Activated T-helper 2 cell treated with anti-CD3 and anti-CD28 coated beads, Interferon-gamma antibody, Interleukin-2, Interleukin-4, amounts not matched to agents 10 μg/mL and 5 μg/mL and 100 μg/mL, durations not matched to agents 14 hours and 24 hours and 36 hours (primary cell): ENCODE data around the gene HNRNPA3. TPM values are rescaled to one million over a fixed set of nuclear protein-coding genes. Genes with fewer than 3 reads are reported as not detected.
A peak's percentile ranks its signal among the peaks of the same experiment; 100 is the strongest.

Source experiments
- DNase-seq: peaks from one replicate; pipeline ENCODE4 v3.0.0; 2021; ENCODE audit warnings: low spot score
- H3K27ac Mint-ChIP-seq: one replicate; pipeline ENCODE4 v1.8.0; 2021; ENCODE audit warnings: mixed read lengths
- H3K27me3 Mint-ChIP-seq: one replicate; pipeline ENCODE4 v1.8.0; 2021; ENCODE audit warnings: low read depth, mixed read lengths
- H3K36me3 Mint-ChIP-seq: one replicate; pipeline ENCODE4 v1.8.0; 2021; ENCODE audit warnings: low read depth, mixed read lengths
- H3K4me1 Mint-ChIP-seq: one replicate; pipeline ENCODE4 v1.8.0; 2021; ENCODE audit warnings: low read depth, mixed read lengths
- H3K4me3 Mint-ChIP-seq: one replicate; pipeline ENCODE4 v1.8.0; 2021; ENCODE audit warnings: low read depth, mild to moderate bottlenecking, moderate library complexity, mixed read lengths
- H3K9me3 Mint-ChIP-seq: one replicate; pipeline ENCODE4 v1.8.0; 2021; ENCODE audit warnings: mixed read lengths
- intact Hi-C: fragments of 100-400 bp; cut with micrococcal nuclease; formaldehyde crosslinking; loops from one replicate; pipeline ENCODE4 v1.15.1; 2023
- total RNA-seq: library from RNA; stranded (reverse); gene quantifications from 2 replicates; pipeline ENCODE4 v1.2.3, GENCODE V29; 2022

The HNRNPA3 gene
- total RNA-seq, 1 donor from 2014 or later: 323 TPM

DNA sequence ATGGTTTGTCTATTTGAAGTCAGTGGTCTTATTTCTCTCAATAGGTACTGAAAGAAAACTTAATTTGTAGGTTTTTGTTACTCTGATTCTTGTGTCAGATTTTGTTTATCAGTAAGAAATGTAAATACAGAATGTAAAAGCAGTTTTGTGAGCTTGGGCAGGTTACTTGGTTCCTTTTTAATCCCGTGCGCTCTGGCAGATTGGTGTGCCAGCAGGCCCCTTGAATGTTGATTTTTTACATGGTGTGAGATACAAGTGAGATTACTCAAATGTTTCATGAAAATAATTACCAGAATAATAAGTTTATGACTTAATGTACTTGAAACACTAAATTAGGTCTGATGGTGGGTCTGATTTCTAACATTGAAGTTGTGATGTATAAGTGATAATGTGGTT, 13.4 kb downstream of the HNRNPA3 start:
- H3K27me3 Mint-ChIP-seq: no peaks in the 10 kb centered on the region
- peaks cover 74% of the 10 kb centered on the region for H3K36me3 Mint-ChIP-seq
- no peak overlapping the region for H3K4me3 Mint-ChIP-seq
- peaks cover 29% of the 10 kb centered on the region for H3K4me1 Mint-ChIP-seq
- no peak for DNase-seq
- intact Hi-C loops: loop anchor here (5.0 kb wide), 1 partner anchor 36 kb away; the partner anchor contains the start of gene NFE2L2
- H3K27ac Mint-ChIP-seq: peak overlapping the region; percentile 34
- H3K9me3 Mint-ChIP-seq: no peaks in the 10 kb centered on the region

DNA sequence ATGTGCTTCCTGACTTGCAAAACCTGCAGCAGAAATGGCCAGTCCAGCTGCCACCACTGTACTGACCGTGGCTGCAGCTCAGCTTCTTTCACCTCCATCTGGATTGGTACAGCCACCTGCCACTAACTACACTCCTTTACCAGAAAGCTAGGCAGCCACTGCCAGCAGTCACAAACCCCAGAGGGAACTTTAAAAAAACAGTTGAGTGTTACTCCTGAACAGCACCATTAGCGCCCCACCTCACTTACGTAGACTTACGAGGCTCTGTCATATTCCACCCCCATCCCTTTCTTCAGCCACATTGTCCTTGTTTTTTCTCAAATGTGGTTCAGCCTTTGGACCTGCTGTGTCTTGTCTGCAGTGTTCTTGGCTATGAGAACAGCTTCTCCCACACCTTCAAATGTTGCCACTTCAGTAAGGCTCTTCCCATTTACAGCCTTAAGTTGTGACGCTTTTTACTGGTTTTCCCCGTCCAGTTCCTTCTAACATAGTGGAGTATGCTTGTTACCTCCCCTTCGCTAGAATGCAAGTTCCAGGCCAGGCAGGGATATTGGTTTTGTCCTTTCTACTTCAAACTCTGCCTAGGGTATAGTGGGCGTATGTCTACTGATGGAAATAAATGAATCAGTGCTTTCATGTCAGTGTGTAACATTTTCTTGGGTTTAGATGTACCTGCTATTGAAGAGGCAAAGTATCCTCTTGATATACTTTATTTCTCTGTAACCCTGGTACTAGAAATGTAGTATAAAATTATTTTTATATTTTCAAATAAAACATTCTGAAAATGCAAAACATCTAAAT, 17.0 kb downstream of the HNRNPA3 start:
- Mint-ChIP-seq H3K4me3 (no peak overlapping the region), H3K4me1 (peaks cover 43% of the 10 kb centered on the region), H3K27ac (peak overlapping the region; percentile 65), H3K9me3 (no peaks in the 10 kb centered on the region), H3K36me3 (peaks cover 78% of the 10 kb centered on the region), H3K27me3 (no peaks in the 10 kb centered on the region)
- intact Hi-C loops: loop anchor here (5.0 kb wide), 1 partner anchor 33 kb away; the partner anchor contains the start of gene NFE2L2
- DNase-seq: no peak

DNA sequence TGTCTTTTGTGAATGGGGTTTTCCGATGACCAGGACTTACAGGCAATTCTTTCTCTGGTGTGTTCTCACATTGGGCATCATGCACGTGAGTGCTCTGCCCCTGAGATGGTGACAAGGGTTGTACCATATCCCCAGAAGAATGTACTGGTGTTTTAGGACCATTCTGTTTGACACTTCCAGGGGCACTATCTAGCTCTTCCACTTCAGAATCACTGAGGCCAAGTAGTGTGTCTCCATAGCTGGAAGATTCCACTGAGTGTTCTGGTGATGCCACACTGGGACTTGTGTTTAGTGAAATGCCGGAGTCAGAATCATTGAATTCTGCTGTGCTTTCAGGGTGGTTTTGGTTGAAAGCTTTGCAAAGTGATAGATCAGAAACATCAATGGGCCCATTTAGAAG, 18.7 kb downstream of the HNRNPA3 start:
- intact Hi-C loops: no loop called here
- no peak for DNase-seq
- Mint-ChIP-seq H3K9me3 (no peaks in the 10 kb centered on the region), H3K27me3 (no peaks in the 10 kb centered on the region), H3K4me3 (no peak overlapping the region), H3K4me1 (peaks cover 48% of the 10 kb centered on the region), H3K36me3 (peaks cover 81% of the 10 kb centered on the region), H3K27ac (peak overlapping the region; percentile 73)

DNA sequence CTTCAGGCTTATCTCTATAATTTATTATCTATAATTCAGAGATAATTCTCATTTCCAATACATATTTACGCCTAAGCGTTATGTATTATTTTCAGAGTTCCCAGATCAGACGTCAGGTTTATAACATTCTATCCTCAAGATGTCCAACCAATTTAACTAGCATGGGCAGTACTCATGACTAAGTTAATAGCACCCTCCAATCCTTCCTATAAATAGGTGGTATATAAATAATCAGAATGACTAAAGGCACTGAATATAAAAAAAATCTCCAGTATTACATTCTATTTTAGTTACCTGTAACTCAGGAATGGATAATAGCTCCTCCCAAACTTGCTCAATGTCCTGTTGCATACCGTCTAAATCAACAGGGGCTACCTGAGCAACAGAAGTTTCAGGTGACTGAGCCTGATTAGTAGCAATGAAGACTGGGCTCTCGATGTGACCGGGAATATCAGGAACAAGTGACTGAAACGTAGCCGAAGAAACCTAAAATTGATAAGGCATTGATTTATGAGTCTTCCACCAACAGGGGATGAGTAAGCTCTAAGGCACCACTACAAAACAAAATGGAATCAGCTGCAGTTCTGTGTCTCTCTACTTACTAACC, 19.6 kb downstream of the HNRNPA3 start:
- Mint-ChIP-seq H3K36me3 (peaks cover 74% of the 10 kb centered on the region), H3K4me1 (peaks cover 48% of the 10 kb centered on the region), H3K9me3 (no peaks in the 10 kb centered on the region), H3K27me3 (no peaks in the 10 kb centered on the region), H3K27ac (no peak overlapping the region), H3K4me3 (no peak overlapping the region)
- intact Hi-C loops: no loop called here
- no peak for DNase-seq

DNA sequence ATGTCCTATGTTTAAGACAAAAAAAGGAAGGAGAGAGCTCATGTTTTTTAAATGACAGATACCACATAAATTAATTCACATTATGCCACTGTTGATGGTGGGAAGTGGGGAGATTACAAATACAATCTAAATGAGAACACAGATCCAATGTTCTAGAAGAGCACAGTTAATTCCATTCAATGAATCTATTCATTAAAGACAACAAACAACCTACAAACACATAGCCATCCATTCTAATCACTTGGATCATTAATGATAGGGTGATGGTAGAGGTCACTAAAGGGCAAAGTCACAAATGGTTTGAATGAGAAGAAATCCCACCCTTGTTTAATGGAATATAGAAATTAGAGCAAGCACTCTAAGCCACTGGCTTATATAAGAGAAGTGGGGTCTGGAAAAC, 21.7 kb downstream of the HNRNPA3 start:
- peak overlapping the region; percentile 39 for H3K27ac Mint-ChIP-seq
- intact Hi-C loops: no loop called here
- DNase-seq: no peak

DNA sequence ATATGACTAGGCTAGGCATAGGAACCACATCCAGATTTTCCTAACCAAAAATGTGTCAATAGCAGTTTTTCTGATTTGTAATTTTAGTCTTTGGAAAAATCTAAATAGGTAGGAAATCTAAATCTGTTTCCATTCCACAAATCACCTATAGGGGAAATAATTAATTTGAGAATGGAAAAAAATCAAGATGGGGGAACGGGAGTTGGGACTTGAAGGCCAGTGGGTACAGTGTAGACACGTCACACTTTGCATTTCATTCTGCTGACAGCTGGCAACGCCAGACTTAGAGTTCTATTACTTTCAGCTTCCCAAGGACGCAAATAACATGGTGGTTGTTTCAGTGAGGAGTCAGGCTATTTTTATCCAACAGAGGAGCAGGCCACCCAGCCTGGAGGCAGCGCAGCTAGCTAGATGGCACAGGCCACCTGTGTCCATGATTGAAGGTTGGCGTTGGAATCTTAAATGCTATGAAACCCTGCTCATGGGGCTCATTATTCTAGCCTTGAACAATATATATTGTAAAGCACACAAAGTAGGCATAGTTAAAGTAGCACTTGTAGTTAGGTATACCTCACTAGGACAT, 23.4 kb downstream of the HNRNPA3 start:
- Mint-ChIP-seq H3K9me3 (no peaks in the 10 kb centered on the region), H3K27ac (no peak overlapping the region), H3K36me3 (peaks cover 54% of the 10 kb centered on the region), H3K4me1 (peaks cover 53% of the 10 kb centered on the region), H3K4me3 (no peak overlapping the region), H3K27me3 (no peaks in the 10 kb centered on the region)
- DNase-seq: no peak
- intact Hi-C loops: no loop called here

More for the DNA sequence above, 21.7 kb downstream of the HNRNPA3 start:
- Mint-ChIP-seq H3K4me3 (no peak overlapping the region), H3K27me3 (no peaks in the 10 kb centered on the region), H3K36me3 (peaks cover 62% of the 10 kb centered on the region), H3K9me3 (no peaks in the 10 kb centered on the region), H3K4me1 (peaks cover 53% of the 10 kb centered on the region)

DNA sequence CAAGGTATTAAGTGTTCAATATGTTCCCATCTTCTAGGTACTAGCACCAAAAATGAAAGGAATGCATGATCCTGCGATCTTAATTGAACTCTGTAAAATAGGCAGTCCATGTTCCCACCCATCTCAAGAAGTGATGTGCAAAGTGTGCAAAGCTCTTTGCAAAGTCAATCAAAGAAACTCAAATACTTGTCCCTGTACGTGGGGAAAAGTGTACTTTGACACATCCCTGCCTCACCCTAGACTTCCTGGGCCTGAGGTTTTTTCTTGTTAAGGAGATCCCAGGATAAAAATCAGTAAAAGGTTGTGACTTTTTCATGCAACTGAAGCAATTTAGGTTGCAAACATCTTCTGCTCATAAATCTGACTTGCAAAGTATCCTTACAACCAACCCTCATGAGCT, 25.3 kb downstream of the HNRNPA3 start:
- Mint-ChIP-seq H3K9me3 (no peaks in the 10 kb centered on the region), H3K27me3 (no peaks in the 10 kb centered on the region), H3K36me3 (peaks cover 47% of the 10 kb centered on the region), H3K4me3 (no peak overlapping the region), H3K4me1 (peaks cover 59% of the 10 kb centered on the region), H3K27ac (no peak overlapping the region)
- intact Hi-C loops: no loop called here
- DNase-seq: no peak

DNA sequence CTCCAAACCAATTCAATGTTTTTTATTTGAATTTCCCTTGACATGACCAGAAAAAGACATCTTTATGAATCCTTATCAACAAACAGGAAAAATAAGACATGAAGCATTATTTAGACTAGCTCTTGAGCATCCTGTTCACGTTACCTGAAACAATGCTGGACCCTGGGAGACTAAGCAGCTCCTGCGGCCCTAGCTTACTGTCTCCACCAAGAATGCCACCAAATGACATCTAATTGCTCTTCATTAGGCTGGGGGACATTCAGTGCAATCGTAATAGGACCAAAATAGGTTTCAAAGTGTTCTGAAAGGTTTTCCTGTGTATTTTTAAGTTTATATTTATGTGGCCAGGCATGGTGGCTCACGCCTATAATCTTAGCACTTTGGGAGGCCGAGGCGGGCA, 26.5 kb downstream of the HNRNPA3 start:
- DNase-seq: no peak
- H3K9me3 Mint-ChIP-seq: no peaks in the 10 kb centered on the region
- no peak overlapping the region for H3K27ac Mint-ChIP-seq
- H3K36me3 Mint-ChIP-seq: peaks cover 39% of the 10 kb centered on the region
- H3K4me1 Mint-ChIP-seq: peaks cover 63% of the 10 kb centered on the region
- no peak overlapping the region for H3K4me3 Mint-ChIP-seq
- intact Hi-C loops: no loop called here
- H3K27me3 Mint-ChIP-seq: no peaks in the 10 kb centered on the region

DNA sequence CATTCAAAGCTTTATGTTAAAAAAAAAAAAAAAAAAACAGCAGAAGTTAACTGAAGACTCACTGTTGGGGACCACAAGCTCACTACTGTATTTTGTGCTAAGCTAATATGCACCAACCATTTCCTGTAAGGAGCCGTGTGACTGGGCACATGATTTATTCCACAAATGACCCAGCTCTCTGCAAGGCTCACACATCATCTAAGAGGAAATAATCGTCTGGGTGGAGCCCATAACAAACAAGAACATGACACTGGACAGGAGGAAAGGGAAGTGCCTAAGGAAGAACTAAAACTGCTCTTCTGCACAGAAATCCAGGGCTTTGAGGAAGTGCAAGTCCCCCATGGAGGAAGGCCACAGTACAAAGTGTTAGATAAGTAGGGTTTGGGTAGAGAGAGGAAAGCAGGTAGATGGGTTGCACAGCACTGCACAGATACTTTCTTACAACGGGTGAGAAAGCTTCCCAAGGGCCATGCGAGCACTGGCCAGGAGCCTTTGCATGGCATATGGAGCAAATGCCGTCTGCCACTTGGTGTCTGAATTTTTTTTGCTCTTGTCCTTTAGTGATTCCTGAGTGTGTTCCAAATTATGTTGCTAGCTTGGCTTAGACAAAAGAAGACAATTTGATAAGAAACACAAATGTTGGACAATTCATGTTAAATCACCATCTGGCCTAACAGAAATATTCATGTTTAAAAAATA, 27.5 kb downstream of the HNRNPA3 start:
- Mint-ChIP-seq H3K9me3 (no peaks in the 10 kb centered on the region), H3K27me3 (no peaks in the 10 kb centered on the region), H3K36me3 (peaks cover 39% of the 10 kb centered on the region), H3K4me3 (peak overlapping the region; percentile 40), H3K4me1 (peaks cover 66% of the 10 kb centered on the region), H3K27ac (peak overlapping the region; percentile 84)
- DNase-seq: peak; percentile 18
- intact Hi-C loops: loop anchor here (2.0 to 10.0 kb wide), 2 partner anchors 27 to 55 kb away; partner anchors contain the start of gene HNRNPA3

DNA sequence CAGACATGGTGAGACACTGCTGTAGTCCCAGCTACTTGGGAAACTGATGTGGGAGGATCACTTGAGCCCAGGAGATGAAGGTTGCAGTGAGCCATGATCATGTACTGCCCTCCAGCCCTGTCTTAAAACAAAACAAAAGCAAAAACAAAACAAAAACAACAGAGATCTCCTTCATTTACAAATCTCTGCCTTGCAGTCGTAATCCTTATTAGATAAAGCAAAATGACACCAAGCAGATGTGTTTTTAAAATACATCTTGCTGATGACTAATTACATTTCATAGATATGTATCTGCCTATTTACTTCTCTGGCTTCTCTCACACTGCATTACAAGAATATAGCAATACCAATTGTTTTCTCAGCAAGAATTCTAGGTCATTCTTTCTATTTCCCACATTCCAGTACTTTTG, 29.1 kb downstream of the HNRNPA3 start:
- peaks cover 32% of the 10 kb centered on the region for H3K36me3 Mint-ChIP-seq
- intact Hi-C loops: loop anchor here (1.0 to 10.0 kb wide), 3 partner anchors 22 to 53 kb away; partner anchors contain the start of gene HNRNPA3
- no peaks in the 10 kb centered on the region for H3K9me3 Mint-ChIP-seq
- no peak for DNase-seq
- H3K4me3 Mint-ChIP-seq: no peak overlapping the region
- peak overlapping the region; percentile 59 for H3K27ac Mint-ChIP-seq
- H3K4me1 Mint-ChIP-seq: peaks cover 67% of the 10 kb centered on the region
- no peaks in the 10 kb centered on the region for H3K27me3 Mint-ChIP-seq

DNA sequence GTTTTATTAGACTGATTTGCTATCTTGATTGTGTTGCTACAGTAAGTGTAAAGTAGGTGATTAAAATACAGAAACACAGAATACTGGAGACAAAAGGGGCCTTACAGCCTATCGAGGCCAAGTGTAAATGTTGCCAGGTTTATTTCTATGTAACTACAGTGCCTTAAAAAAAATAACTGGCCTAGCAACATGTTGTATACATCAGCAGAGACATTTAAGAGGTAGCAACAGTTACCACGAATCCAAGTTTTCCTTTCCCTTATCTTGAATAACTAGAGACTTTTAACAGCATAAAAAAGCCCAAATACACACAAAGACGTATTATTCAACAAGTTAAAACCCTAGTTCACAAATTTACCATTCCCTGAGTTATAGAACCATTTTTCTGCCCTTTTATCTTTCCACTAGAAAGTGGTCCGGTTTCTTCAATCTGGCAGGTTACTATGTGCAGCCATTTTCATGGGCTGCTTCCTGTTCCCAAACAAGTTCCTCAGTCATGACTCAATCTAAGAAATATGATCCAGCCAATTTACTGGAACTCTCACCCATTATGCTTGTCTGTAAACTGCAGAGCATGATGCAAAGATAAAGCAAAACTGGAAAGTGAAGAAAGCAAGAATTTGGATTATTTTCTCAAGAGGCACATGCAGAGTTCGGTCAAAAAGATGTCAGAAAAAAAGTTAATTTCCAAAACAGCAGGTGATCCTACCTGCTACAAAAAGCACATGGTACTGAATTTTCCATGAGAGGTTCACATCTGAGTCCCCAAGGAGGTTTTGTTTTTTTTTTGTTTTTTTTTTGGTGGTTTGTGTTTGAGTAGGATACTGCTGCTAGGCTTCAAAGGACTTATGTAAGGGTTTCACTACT, 29.8 kb downstream of the HNRNPA3 start:
- Mint-ChIP-seq H3K27ac (peak overlapping the region; percentile 59), H3K9me3 (no peaks in the 10 kb centered on the region), H3K4me3 (no peak overlapping the region), H3K36me3 (peaks cover 32% of the 10 kb centered on the region), H3K27me3 (no peaks in the 10 kb centered on the region), H3K4me1 (peaks cover 67% of the 10 kb centered on the region)
- no peak for DNase-seq
- intact Hi-C loops: loop anchor here (1.0 to 10.0 kb wide), 2 partner anchors 21 to 52 kb away; no protein-coding TSS in a partner anchor

DNA sequence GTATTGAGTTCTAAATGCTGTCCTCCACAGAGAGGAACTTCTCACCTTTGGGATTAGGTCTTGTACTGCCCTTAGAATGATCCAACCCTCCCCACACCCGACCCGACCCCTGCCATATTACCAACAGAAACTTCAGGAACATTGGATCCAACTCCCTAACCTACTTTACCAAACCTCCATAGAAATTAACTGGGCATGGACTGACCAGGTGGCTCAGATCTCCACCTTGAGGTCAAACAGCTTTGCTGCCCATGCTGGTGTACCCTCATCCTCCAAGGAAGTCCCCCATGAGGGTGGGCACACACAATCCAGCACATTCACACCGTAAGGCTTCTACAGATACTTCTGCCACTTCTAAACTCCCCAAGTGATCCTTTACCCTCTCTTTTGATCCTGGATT, 30.5 kb downstream of the HNRNPA3 start:
- peaks cover 67% of the 10 kb centered on the region for H3K4me1 Mint-ChIP-seq
- H3K4me3 Mint-ChIP-seq: no peak overlapping the region
- H3K36me3 Mint-ChIP-seq: peaks cover 32% of the 10 kb centered on the region
- H3K27me3 Mint-ChIP-seq: no peaks in the 10 kb centered on the region
- H3K27ac Mint-ChIP-seq: peak overlapping the region; percentile 59
- intact Hi-C loops: loop anchor here (10.0 kb wide), 1 partner anchor 52 kb away; no protein-coding TSS in a partner anchor
- no peak for DNase-seq
- H3K9me3 Mint-ChIP-seq: no peaks in the 10 kb centered on the region
